ENCODE measurements around the gene ATP5F1D. TPM values are rescaled to one million over a fixed set of nuclear protein-coding genes. Genes with fewer than 3 reads are reported as not detected.

ATP5F1D gene
- total RNA-seq, 1 experiment from 2014 or later = 179 TPM

DNA sequence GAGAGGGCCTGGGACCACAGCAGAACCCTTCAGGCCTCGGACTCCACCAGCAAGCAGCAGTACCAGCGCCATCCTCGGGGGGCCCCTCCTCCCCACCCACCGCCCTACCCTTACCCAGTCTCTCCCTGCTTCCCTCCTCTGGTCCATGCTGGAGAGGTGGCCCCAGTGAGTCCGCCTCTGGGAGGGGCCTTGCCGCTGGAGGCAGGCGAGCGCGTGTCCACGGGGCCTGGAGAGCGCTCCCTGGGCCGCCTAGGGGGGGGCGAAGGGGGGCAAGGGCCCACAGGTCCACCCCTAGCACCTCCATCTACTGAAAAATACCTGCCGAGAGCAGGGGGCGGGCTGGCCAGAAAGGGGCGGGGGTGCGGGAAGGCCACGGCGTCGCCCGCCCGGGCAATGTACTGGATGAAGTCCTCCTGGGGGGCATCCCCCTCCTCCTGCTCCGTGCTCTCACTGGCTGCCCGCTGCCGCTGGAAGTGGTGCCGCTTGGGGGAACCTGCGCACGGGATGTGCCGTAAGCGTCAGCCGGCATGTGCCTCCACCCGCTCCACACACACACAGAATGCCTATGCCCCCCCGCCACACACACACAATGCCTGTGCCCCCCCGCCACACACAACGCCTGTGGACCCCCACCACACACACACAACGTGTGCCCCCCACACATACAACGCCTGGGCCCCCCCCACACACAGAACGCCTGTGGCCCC, 10.6 kb upstream of the ATP5F1D start:
- Histone ChIP-seq H3K14ac (ENCODE audit: insufficient read depth, low read length) (no peak overlapping the region), H3K4me1 (ENCODE audit: insufficient read depth, low read length) (no peaks in the 10 kb centered on the region), H3K18ac (ENCODE audit: insufficient read length, low read depth, low read length) (no peak overlapping the region), H3T11ph (ENCODE audit: low read length) (no peak overlapping the region), H3K4me2 (ENCODE audit: insufficient read depth, insufficient read length, low read length) (no peak overlapping the region), H4K20me1 (ENCODE audit: control insufficient read depth, insufficient read depth, insufficient read length) (no peaks in the 10 kb centered on the region), H3K9me3 (ENCODE audit: control insufficient read depth, low read depth, low read length) (no peaks in the 10 kb centered on the region), H4K5ac (ENCODE audit: insufficient read length, low read depth, low read length) (no peak overlapping the region), H3K4ac (ENCODE audit: low read depth, low read length) (no peak overlapping the region), H3K27ac (ENCODE audit: insufficient read length, low read depth, low read length) (no peak overlapping the region), H3K79me1 (ENCODE audit: insufficient read depth, low read depth, low read length, poor library complexity, severe bottlenecking) (no peaks in the 10 kb centered on the region), H3K79me2 (ENCODE audit: insufficient read depth, low read length) (no peaks in the 10 kb centered on the region), H3K9ac (ENCODE audit: extremely low read depth, insufficient read length, low read length) (no peak overlapping the region), H4K8ac (replicated peaks; ENCODE audit: insufficient read length, low read depth, low read length) (no peak overlapping the region), H3K23me2 (ENCODE audit: insufficient read length, low read depth, low read length, poor library complexity, severe bottlenecking) (no peaks in the 10 kb centered on the region), H4K91ac (ENCODE audit: insufficient read length, low read depth, low read length) (no peak overlapping the region), H3K56ac (ENCODE audit: insufficient read length, low read depth, low read length) (no peak overlapping the region), H3K27me3 (ENCODE audit: insufficient read depth, low read length) (no peaks in the 10 kb centered on the region), H2AK5ac (ENCODE audit: insufficient read length, low read length) (no peak overlapping the region), H2AFZ (ENCODE audit: low read length) (no peak overlapping the region), H2BK12ac (ENCODE audit: insufficient read length, low read depth, low read length) (no peak overlapping the region), H2BK5ac (ENCODE audit: insufficient read length, low read length) (no peak overlapping the region), H2BK20ac (ENCODE audit: low read depth, low read length, poor library complexity, severe bottlenecking) (no peak overlapping the region), H2BK120ac (ENCODE audit: low read depth, low read length, poor library complexity, severe bottlenecking) (no peak overlapping the region), H3K23ac (ENCODE audit: insufficient read length, low read depth, low read length) (no peak overlapping the region), H2BK15ac (ENCODE audit: low read depth, low read length) (no peak overlapping the region)
- H3K9me3 Mint-ChIP-seq = no peaks in the 10 kb centered on the region
- TF ChIP-seq, protein P1, sequence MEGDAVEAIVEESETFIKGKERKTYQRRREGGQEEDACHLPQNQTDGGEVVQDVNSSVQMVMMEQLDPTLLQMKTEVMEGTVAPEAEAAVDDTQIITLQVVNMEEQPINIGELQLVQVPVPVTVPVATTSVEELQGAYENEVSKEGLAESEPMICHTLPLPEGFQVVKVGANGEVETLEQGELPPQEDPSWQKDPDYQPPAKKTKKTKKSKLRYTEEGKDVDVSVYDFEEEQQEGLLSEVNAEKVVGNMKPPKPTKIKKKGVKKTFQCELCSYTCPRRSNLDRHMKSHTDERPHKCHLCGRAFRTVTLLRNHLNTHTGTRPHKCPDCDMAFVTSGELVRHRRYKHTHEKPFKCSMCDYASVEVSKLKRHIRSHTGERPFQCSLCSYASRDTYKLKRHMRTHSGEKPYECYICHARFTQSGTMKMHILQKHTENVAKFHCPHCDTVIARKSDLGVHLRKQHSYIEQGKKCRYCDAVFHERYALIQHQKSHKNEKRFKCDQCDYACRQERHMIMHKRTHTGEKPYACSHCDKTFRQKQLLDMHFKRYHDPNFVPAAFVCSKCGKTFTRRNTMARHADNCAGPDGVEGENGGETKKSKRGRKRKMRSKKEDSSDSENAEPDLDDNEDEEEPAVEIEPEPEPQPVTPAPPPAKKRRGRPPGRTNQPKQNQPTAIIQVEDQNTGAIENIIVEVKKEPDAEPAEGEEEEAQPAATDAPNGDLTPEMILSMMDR (conservative IDR thresholded peaks at IDR 0.05) = no peak
- H3K36me3 Mint-ChIP-seq (ENCODE audit: insufficient read depth in 1 of 3, low read depth in 3 of 3) = peaks cover 2 to 33% (median 22%) of the 10 kb centered on the region in 3 experiments; a peak in 5 of 7 replicates
- H3K27me3 Mint-ChIP-seq (ENCODE audit: low read depth) = no peaks in the 10 kb centered on the region
- no peak overlapping the region for H3K4me3 Mint-ChIP-seq
- no peak overlapping the region for H3K27ac Mint-ChIP-seq
- 0 out of 4 replicates have a peak, but pooled peaks cover 0 to 2% of the 10 kb centered on the region in 2 experiments for H3K4me1 Mint-ChIP-seq
- DNase-seq = no peak
- WGBS (ENCODE audit: extremely low coverage, insufficient read length, low lambda C conversion rate) = no CpG with 5 or more reads among the region's 38 CpGs

Measured in H9 (cell line).